GM18861 (cell line): Measurements from ENCODE around the gene CYP2W1.
A peak's percentile ranks its signal among the peaks of the same experiment; 100 is the strongest.
"Not testable (repeated sequence)": the region's sequence is repeated elsewhere in the genome, so short reads cannot be mapped to it uniquely, and the experiment has no call there.

Experiments
- ATAC-seq: cut with Tn5 transposase; IDR thresholded peaks from one replicate; pipeline ENCODE4 v1.9.1; 2021; ENCODE audit not compliant: unreplicated experiment

CYP2W1 gene

DNA sequence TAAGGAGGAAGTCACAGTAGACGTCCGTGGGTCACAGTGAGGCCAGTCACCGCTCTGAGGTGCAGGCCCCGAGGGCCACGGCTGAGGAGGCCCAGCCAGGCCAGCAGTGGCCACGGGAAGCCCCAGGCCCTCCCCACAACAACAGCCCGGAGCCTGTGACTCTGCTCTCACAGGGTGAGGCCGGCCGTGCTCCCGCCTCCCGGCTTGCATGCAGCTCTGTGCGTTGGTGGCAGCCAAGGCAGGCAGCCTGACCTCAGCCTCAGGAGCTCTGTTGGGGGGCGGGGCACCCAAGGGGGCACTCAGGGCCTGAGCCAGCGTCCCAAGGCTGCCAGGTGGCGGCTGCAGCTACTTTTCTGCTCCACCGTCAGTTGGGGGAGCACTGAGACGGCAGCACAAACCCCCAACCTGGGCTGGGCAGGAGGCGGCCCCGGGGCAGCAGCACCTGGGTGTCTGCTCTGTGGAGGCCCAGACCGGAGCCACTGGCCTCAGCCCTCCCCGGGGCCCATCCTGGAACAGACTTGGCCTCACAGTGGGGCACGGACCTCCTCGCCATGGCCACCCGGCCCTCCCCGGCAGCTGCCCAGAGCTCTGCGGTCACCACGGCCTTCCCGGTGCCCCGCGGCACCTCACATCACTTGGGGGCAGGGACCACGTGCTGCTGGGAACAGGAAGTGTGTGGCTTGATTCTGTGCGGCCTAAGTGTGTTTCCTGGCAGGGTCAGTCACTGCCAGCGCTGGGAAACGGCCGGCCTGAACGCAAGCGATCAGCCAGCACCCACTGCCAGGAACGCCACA is 13.3 kb downstream of the CYP2W1 start:
- no peak for ATAC-seq

DNA sequence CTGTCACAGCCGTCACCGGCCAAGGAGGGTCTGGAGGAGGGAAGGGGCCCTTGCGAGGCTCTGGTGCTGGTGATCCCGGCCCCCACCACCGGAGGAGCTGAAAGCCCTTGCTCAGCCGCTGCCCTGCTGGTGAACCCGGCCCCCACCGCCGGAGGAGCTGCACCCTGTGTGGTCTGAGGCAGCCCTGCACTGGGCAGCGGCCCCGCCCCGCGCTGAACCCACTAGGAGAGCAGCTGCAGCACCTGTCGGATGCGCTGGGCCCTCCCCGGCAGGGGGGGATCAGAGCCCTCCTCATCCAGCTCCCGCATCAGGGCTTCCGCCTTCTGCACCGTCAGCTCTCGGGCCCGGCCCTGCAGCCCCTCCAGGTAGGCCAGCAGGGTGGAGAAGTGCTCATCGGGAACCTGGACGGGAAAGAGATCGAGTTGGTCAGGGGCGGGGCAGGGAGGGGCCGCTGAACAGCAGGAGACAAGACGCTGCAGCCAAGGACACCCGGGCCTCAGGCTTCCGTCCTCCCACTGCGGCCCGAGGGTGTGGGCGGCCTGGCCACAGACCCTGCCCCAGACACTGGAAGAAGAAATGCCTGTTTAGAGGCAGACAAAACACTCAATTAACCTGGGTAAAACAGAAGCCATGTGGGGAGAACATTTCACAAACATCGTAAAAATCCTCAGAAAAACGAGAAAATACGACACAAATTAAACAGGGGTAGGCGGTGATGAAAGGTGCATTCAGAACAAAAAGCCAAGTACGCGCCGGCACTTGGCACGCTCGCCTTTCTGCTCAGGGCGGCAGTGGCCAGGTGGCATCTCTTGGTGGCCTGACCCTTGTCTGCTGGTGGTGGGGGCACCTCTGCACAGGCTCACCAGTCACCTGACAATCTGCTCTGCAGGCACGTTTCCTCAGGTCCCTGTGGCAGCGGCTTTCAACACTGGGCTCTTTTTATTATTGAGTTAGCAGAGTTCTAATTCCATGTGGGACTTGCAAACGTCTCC is 14.7 kb downstream of the CYP2W1 start:
- no peak for ATAC-seq

DNA sequence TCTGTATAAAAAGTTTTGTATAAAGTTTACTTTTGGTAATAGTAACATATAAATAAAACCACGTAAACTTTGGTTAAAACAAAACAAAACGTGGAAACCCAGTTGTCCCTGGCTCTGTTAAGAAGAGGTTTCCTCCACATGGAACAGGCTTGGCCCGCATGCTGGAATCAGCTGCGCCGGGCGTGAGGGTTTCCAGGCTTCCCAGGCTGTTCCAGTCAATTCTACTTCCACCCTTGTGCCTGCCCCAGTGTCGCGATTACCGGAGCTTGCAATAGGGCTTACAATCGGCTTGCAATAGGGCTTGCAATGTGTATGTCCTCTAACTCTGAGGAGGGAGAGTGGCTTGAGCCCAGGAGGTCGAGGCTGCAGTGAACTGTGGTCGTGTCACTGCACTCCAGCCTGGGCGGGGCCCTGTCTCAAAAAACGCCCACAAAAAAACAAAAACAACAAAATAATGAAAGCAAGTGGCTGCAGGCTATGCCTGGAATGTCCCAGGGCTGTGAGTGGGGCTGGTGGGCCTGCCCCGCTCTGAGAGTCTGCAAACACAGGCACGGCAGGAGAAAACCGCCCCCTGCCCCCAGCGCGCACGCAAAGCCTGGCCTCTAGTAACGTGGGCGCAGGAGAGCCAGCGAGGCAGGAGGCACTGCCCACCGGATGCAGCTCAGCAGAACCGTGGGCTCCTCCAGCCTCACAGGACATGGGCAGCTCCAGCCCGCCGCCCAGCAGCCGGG is 16.3 kb downstream of the CYP2W1 start:
- ATAC-seq, result no peak

- ATAC-seq, result peak; percentile 50
These were observed 17.3 kb downstream of the CYP2W1 start for GRCh38 chr7:999941-1000935.

DNA sequence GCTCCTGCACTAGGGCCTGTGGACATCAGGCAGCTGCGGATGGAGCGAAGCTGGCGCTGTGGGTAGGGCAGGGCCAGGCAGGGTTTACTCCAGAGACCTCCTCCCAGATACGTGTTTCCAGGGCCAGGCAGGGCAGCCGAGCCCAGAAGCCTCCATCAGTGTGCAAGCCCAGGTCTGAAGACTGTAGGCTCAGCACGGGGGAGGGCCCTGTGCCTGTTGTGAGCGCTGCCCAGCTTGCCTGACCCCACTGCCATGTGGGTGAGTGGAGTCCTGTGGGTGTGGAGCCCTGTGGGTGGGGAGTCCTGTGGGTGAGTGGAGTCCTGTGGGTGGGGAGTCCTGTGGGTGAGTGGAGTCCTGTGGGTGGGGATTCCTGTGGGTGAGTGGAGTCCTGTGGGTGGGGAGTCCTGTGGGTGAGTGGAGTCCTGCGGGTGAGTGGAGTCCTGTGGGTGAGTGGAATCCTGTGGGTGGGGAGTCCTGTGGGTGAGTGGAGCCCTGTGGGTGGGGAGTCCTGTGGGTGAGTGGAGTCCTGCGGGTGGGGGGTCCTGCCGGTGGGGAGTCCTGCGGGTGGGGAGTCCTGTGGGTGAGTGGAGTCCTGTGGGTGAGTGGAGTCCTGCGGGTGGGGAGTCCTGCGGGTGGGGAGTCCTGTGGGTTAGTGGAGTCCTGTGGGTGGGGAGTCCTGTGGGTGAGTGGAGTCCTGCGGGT is 18.2 kb downstream of the CYP2W1 start:
- not testable (repeated sequence) for ATAC-seq

DNA sequence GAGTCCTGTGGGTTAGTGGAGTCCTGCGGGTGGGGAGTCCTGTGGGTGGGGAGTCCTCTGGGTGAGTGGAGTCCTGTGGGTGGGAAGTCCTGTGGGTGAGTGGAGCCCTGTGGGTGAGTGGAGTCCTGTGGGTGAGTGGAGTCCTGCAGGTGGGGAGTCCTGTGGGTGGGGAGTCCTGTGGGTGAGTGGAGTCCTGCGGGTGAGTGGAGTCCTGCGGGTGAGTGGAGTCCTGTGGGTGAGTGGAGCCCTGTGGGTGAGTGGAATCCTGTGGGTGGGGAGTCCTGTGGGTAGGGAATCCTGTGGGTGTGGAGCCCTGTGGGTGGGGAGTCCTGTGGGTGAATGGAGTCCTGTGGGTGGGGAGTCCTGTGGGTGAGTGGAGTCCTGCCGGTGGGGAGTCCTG is 19.0 kb downstream of the CYP2W1 start:
- not testable (repeated sequence) for ATAC-seq

- ATAC-seq, result not testable (repeated sequence)
These were observed 19.5 kb downstream of the CYP2W1 start for GRCh38 chr7:1002445-1002844.

DNA sequence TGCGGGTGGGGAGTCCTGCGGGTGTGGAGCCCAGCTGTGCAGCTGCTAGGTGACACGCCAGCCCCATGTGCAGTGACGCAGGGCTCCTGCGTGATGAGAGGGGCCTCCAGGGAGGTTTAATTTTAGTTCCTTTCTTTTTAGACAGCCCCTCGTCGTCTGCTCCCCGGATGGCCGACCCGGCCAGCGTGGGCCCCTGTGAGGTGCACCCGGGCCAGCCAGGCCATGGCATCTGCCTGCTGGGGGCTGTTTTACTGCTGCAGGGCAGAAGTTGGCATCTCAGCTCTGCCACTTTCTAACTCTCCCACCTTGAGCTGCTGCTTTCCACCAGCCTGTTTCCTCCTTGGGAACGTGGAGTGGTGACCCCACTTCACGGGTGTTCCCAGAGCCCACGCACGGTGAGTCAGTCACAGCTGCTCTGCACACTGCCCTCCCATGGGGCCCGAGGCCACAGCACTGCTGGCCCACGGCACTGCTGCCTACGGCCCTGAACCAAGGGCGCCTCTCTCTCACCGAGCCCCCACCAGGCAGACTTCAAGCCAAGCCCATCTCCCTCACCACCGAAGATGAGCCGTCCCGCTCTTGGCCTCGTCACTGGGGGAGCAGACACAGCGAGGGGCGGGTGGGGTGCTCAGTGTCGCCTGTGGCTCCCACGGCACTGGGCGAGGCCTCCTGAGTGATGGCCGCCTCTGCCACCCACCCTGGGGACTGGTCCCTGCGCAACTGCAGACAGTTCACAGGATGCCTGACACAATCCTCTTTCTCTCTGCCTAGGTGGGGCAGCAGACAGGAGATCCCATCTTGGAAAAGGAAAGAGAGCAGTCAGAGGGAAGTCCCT is 21.3 kb downstream of the CYP2W1 start:
- ATAC-seq, result no peak

GRCh38 chr7:1005303-1005702 is 22.3 kb downstream of the CYP2W1 start:
- no peak for ATAC-seq

GRCh38 chr7:1007901-1008300 is 24.9 kb downstream of the CYP2W1 start:
- no peak for ATAC-seq

DNA sequence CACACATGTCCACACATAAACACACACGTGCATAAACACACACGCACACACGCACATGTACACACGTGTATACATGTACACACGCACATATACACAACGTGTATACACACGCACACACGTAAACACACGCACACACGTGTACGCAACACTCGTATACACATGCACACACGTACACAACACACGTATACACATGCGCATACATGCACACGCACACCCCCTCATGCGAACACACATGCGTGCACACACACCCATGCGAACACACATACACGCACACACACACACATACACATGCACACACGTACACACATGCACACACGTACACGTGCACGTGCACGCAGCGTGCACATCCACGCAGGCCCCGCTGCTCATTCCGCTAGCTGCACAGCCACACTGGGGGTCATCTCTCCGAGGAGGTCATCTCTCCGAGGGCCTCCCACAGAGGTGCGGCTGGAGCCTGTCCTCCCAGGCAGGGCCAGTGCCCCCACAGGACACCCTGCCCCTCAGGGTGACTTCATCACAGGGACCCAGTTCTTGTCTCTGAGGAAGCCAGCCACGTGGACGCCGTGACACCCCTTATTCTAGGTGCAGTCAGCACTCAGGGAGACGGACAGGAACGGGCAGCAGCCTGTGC is 25.9 kb downstream of the CYP2W1 start:
- no peak for ATAC-seq

DNA sequence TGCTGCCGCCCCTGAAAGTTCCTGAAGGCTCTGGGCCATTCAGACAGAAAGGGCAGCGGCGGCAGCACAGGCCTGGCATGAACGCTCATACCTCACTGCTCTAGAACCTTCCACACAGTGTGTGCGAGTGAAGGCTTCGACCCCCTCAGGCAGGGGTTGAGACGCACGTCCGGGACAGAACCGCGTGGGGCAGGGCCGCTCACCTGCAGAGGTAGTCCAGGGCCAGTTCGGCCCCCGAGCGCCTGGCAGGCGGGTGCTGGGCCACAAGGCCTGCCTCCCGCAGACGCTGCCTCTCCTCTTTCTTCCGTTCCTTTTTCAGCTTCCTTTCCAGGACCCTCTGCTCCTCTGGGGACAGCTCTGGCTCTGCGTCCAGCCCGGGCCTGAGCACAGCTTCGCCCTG is 26.8 kb downstream of the CYP2W1 start:
- ATAC-seq, result no peak

DNA sequence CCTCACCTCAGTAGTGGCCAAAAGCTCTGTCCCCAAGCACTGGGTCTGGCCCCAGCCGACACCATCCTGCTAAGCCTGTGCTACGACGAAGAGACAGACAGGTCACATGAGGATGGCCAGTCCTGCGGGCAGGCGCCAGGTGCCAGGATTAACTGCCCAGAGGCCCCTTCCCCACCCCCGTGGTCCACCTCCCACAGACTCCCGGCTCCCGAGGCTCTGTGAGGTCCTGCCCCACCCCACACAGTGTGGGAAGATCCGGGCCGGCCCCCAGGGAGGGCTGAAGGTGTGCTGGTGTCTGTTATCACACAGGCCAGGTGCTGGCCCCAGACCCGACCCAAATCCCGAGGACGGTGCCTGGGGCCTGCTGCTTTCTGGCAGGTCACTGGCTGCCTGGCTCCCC is 27.2 kb downstream of the CYP2W1 start:
- ATAC-seq, result no peak

- ATAC-seq, result no peak
These were observed 28.5 kb downstream of the CYP2W1 start for GRCh38 chr7:1011297-1012003.

- ATAC-seq, result no peak
These were observed 29.2 kb downstream of the CYP2W1 start for GRCh38 chr7:1012004-1012715.

GRCh38 chr7:1012716-1013095 is 29.7 kb downstream of the CYP2W1 start:
- ATAC-seq, result no peak

GRCh38 chr7:1013581-1013980 is 30.6 kb downstream of the CYP2W1 start:
- no peak for ATAC-seq
